Loucy (cell line): ENCODE results near the gene MACROD2.

Experiments
- H2AFZ ChIP-seq: fragments of 200-600 bp; sonication (generic); 2 replicates; pipeline ENCODE4 v1.6.0; 2016; ENCODE audit warnings: antibody characterized with exemption, mild to moderate bottlenecking, low read length, moderate library complexity
- H3F3A ChIP-seq: fragments of 200-600 bp; 2 replicates; pipeline ENCODE4 v1.6.0; 2016; ENCODE audit warnings: antibody characterized with exemption, low read depth, mild to moderate bottlenecking
- H3K27me3 ChIP-seq: fragments of 200-600 bp; sonication (generic); 2 replicates; pipeline ENCODE4 v1.6.1; 2014; ENCODE audit warnings: low read length, mild to moderate bottlenecking; ENCODE audit not compliant: insufficient read depth, poor library complexity, severe bottlenecking
- H3K36me3 ChIP-seq: fragments of 200-600 bp; sonication (generic); 2 replicates; pipeline ENCODE4 v1.6.1; 2016; ENCODE audit warnings: low read length; ENCODE audit not compliant: insufficient read depth
- H3K4me1 ChIP-seq: fragments of 200-600 bp; sonication (generic); 2 replicates; pipeline ENCODE4 v1.5.1; 2014; ENCODE audit warnings: low read length, mild to moderate bottlenecking; ENCODE audit not compliant: insufficient read depth, poor library complexity, severe bottlenecking
- H3K4me2 ChIP-seq: fragments of 200-600 bp; sonication (generic); 2 replicates; pipeline ENCODE4 v1.6.0; 2014; ENCODE audit warnings: antibody characterized with exemption, low read length, low read depth, mild to moderate bottlenecking; ENCODE audit not compliant: poor library complexity, severe bottlenecking
- H3K4me3 ChIP-seq: fragments of 200-600 bp; sonication (generic); 2 replicates; pipeline ENCODE4 v1.5.1; 2014; ENCODE audit warnings: low read length, mild to moderate bottlenecking, mixed read lengths; ENCODE audit not compliant: poor library complexity, severe bottlenecking
- H3K79me2 ChIP-seq: fragments of 200-600 bp; sonication (generic); 2 replicates; pipeline ENCODE4 v1.6.1; 2014; ENCODE audit warnings: low read length; ENCODE audit not compliant: insufficient read depth
- H3K9ac ChIP-seq: fragments of 200-600 bp; sonication (generic); 2 replicates; pipeline ENCODE4 v1.6.0; 2014; ENCODE audit warnings: mild to moderate bottlenecking, low read depth, low read length, moderate library complexity; ENCODE audit not compliant: poor library complexity, severe bottlenecking
- H3K9me2 ChIP-seq: fragments of 200-600 bp; sonication (generic); replicated peaks from 2 replicates; pipeline ENCODE4 v1.6.1; 2016; ENCODE audit warnings: low read depth, low read length, mixed read lengths
- H3K9me3 ChIP-seq: fragments of 200-600 bp; sonication (generic); 2 replicates; pipeline ENCODE4 v1.6.1; 2014; ENCODE audit warnings: mild to moderate bottlenecking, antibody characterized with exemption, low read length, low read depth; ENCODE audit not compliant: insufficient read depth
- H4K20me1 ChIP-seq: fragments of 200-600 bp; sonication (generic); 2 replicates; pipeline ENCODE4 v1.6.0; 2014; ENCODE audit warnings: antibody characterized with exemption, low read length, mild to moderate bottlenecking; ENCODE audit not compliant: insufficient read depth, poor library complexity, severe bottlenecking
- CTCF ChIP-seq: fragments of 200-600 bp; sonication (generic); conservative IDR thresholded peaks from 2 replicates; pipeline ENCODE4 v1.5.1; 2014; ENCODE audit warnings: mild to moderate bottlenecking, antibody characterized with exemption, low read length
- EZH2phosphoT487 ChIP-seq: fragments of 200-600 bp; IDR thresholded peaks from 2 replicates; pipeline ENCODE4 v1.6.1; 2018; ENCODE audit warnings: antibody characterized with exemption, mild to moderate bottlenecking, moderate library complexity, borderline replicate concordance

MACROD2 gene

DNA sequence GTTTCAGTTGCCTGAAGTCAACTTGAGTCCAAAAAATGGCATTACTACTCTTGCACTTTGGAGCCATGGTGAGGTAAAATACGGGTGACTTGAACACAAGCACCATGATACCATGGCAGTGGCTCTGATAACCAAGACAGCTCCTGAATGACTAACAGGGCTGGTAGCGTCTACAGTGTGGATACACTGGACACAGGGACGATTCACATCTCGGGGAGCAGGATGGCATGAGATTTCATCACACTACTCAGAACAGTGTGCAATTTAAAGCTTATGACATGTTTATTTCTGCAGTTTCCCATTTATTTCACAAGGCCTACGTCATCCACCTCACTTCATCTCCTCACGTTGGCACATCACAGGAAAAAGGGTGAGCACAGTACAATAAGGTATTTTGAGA, 1627.1 kb downstream of the MACROD2 start:
- H3K27me3 ChIP-seq: no peaks in the 10 kb centered on the region
- H3K4me3 ChIP-seq: no peak overlapping the region
- H3K9ac ChIP-seq: no peak overlapping the region
- no peaks in the 10 kb centered on the region for H3F3A ChIP-seq
- H4K20me1 ChIP-seq: no peaks in the 10 kb centered on the region
- no peak for TF ChIP-seq EZH2phosphoT487
- no peak for TF ChIP-seq CTCF
- H3K4me2 ChIP-seq: no peak overlapping the region
- no peaks in the 10 kb centered on the region for H3K4me1 ChIP-seq
- H3K9me2 ChIP-seq: no peaks in the 10 kb centered on the region
- H2AFZ ChIP-seq: no peak overlapping the region
- no peaks in the 10 kb centered on the region for H3K79me2 ChIP-seq
- H3K36me3 ChIP-seq: no peaks in the 10 kb centered on the region
- H3K9me3 ChIP-seq: no peaks in the 10 kb centered on the region

DNA sequence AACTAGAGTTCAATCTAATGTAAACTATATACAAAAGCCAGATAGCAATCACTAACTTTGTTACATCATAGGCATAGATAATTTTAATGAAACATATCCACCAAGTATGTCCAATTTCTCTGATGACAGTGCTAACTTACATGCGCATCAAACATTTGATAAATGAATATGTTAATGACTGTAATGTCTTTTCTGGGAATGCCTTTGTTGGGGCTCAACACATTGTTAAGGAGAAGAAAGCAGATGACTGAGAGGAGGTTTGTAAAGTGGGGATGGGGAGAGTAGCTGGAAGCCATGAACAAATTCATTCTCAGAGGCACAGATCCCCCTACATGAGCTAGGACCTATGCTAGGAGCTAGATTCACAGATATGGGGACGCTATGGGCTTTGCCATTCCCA, 1627.9 kb downstream of the MACROD2 start:
- Histone ChIP-seq H4K20me1 (no peaks in the 10 kb centered on the region), H3K4me3 (no peak overlapping the region), H3K4me1 (no peaks in the 10 kb centered on the region), H3K4me2 (no peak overlapping the region), H3K36me3 (no peaks in the 10 kb centered on the region), H3K9me3 (no peaks in the 10 kb centered on the region), H3K79me2 (no peaks in the 10 kb centered on the region), H3K9me2 (no peaks in the 10 kb centered on the region), H3K9ac (no peak overlapping the region), H3F3A (no peaks in the 10 kb centered on the region), H3K27me3 (no peaks in the 10 kb centered on the region), H2AFZ (no peak overlapping the region)
- TF ChIP-seq CTCF: no peak
- no peak for TF ChIP-seq EZH2phosphoT487

- Histone ChIP-seq H3K4me1 (no peaks in the 10 kb centered on the region), H3K27me3 (no peaks in the 10 kb centered on the region), H3K4me3 (no peak overlapping the region), H3K4me2 (no peak overlapping the region), H3K9me3 (no peaks in the 10 kb centered on the region), H3F3A (no peaks in the 10 kb centered on the region), H3K36me3 (no peaks in the 10 kb centered on the region), H4K20me1 (no peaks in the 10 kb centered on the region), H2AFZ (no peak overlapping the region), H3K79me2 (no peaks in the 10 kb centered on the region), H3K9me2 (no peaks in the 10 kb centered on the region), H3K9ac (no peak overlapping the region)
- TF ChIP-seq CTCF (no peak), EZH2phosphoT487 (no peak)
Observed at GRCh38 chr20:15625981-15626380, 1630.7 kb downstream of the MACROD2 start.
